Esophagus squamous epithelium (tissue), 5 donors: ENCODE results near the gene PRSS22. TPM values are rescaled to one million over a fixed set of nuclear protein-coding genes. Genes with fewer than 3 reads are reported as not detected.

ENCODE experiments used
- DNase-seq: peaks from one replicate; lab custom pipeline; 2025; lab: John Stamatoyannopoulos, UW
- H3K27ac ChIP-seq, 4 donors: fragments of 200-600 bp; sonication (generic); one replicate each; pipeline ENCODE4 v1.5.1; 2016 to 2019; ENCODE audit warnings: mild to moderate bottlenecking in 1 of 4
- H3K27me3 ChIP-seq, 4 donors: fragments of 200-600 bp; sonication (generic); 1 replicate in 3 of 4; 2 replicates in 1 of 4; pipeline versions ENCODE4 v1.5.1 to v1.6.0; 2017 to 2021; ENCODE audit warnings: antibody characterized with exemption in 1 of 4
- H3K36me3 ChIP-seq, 3 donors: fragments of 200-600 bp; sonication (generic); one replicate each; pipeline ENCODE4 v1.5.1; 2016 to 2019
- H3K4me1 ChIP-seq, 3 donors: fragments of 200-600 bp; sonication (generic); one replicate each; pipeline ENCODE4 v1.5.1; 2017 to 2019
- H3K4me3 ChIP-seq, 4 donors: fragments of 200-600 bp; sonication (generic); 1 replicate in 3 of 4; 2 replicates in 1 of 4; pipeline ENCODE4 v1.5.1; 2016 to 2019; ENCODE audit warnings: mild to moderate bottlenecking in 2 of 4, moderate library complexity in 1 of 4
- H3K9me3 ChIP-seq, 3 donors: fragments of 200-600 bp; sonication (generic); one replicate each; pipeline ENCODE4 v1.5.1; 2016 to 2019
- POLR2A ChIP-seq, 4 donors: fragments of 450-650 bp; IDR thresholded peaks; one replicate each; pipeline ENCODE4 v1.6.1; 2017; ENCODE audit warnings: antibody characterized with exemption in 4 of 4, mild to moderate bottlenecking in 4 of 4, moderate library complexity in 3 of 4
- WGBS, 2 donors: methylation state at CpG; one replicate each; pipeline ENCODE4 v1.1.5; 2018; 5-methylcytosine and 5-hydroxymethylcytosine counted together
- intact Hi-C: fragments of 100-400 bp; cut with DNase I; formaldehyde crosslinking; loops from one replicate; pipeline ENCODE4 v1.15.0; 2022
- total RNA-seq, 4 donors: library from RNA; depleted of rRNA; stranded (reverse); fragments of >200 nt; gene quantifications; one replicate each; pipeline ENCODE4 v1.1.0, GENCODE V29; 2016
- TF ChIP-seq, protein P1 (sequence below), 6 experiments: fragments of 450-650 bp in 4 of 6; fragments of 200-600 bp in 2 of 6; sonication (generic) in 2 of 6; IDR thresholded peaks; one replicate each; pipeline ENCODE4 v1.5.1; 2016 to 2019; ENCODE audit warnings: antibody characterized with exemption in 6 of 6, mild to moderate bottlenecking in 4 of 6, moderate library complexity in 4 of 6
- donor health status: DM: yes; HTN: yes; CAD: no.

PRSS22 gene
- total RNA-seq, 4 donors from 2014 or later = 36.6 to 149 (median 113) TPM

DNA sequence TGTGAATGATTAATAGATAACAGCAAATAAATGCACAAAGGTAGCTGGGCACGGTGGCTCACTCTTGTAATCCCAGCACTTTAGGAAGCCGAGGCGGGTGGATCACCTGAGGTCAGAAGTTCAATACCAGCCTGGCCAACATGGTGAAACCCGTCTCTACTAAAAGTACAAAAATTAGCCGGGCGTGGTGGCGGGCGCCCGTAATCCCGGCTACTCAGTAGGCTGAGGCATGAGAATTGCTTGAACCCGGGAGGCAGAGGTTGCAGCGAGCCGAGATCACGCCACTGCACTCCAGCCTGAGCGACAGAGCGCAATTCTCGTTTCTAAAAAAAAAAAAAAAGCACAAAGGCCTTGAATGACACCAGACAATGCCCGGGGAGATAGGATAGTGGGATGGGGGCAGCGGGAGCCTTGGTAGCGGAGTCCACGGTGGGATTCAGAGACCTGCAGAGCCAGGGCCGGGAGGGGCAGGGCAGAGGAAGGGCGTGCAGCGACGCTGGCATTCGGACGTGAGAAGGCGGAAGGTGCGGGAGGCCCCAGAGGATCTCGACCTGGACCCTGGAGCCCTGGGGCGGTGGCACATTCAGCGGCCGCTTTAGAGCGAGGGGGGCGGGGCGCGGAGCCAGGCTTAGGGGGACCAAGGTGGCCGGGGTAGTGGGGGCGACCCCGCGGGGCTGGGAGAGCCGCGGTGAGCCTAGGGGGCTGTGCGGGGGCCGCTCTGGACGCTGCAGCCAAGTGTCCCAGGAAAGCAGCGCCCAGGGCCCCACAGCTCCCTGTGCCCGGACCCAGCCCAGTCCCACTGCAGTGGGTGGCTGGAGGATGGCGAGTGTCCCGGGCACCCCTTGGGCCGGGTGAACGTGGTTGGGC is 24.0 kb upstream of the PRSS22 start:
- TF ChIP-seq POLR2A (IDR thresholded peaks at IDR 0.05) = no peak
- TF ChIP-seq, protein P1, sequence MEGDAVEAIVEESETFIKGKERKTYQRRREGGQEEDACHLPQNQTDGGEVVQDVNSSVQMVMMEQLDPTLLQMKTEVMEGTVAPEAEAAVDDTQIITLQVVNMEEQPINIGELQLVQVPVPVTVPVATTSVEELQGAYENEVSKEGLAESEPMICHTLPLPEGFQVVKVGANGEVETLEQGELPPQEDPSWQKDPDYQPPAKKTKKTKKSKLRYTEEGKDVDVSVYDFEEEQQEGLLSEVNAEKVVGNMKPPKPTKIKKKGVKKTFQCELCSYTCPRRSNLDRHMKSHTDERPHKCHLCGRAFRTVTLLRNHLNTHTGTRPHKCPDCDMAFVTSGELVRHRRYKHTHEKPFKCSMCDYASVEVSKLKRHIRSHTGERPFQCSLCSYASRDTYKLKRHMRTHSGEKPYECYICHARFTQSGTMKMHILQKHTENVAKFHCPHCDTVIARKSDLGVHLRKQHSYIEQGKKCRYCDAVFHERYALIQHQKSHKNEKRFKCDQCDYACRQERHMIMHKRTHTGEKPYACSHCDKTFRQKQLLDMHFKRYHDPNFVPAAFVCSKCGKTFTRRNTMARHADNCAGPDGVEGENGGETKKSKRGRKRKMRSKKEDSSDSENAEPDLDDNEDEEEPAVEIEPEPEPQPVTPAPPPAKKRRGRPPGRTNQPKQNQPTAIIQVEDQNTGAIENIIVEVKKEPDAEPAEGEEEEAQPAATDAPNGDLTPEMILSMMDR (IDR thresholded peaks at IDR 0.05) = no peak
- peak overlapping the region; percentile 93 to 97 (median 96) for H3K27ac ChIP-seq
- peak overlapping the region; percentile 64 to 85 (median 79) for H3K4me3 ChIP-seq
- no peaks in the 10 kb centered on the region for H3K27me3 ChIP-seq
- no peak for DNase-seq
- H3K36me3 ChIP-seq = peaks cover 0 to 4% (median 0%) of the 10 kb centered on the region in 3 donors
- H3K9me3 ChIP-seq = no peaks in the 10 kb centered on the region
- intact Hi-C loops = no loop called here
- WGBS, 2 donors = 5 to 11% methylated on average over 21 to 31 of the region's 52 CpGs
- H3K4me1 ChIP-seq = peaks cover 5 to 21% (median 14%) of the 10 kb centered on the region in 3 donors

DNA sequence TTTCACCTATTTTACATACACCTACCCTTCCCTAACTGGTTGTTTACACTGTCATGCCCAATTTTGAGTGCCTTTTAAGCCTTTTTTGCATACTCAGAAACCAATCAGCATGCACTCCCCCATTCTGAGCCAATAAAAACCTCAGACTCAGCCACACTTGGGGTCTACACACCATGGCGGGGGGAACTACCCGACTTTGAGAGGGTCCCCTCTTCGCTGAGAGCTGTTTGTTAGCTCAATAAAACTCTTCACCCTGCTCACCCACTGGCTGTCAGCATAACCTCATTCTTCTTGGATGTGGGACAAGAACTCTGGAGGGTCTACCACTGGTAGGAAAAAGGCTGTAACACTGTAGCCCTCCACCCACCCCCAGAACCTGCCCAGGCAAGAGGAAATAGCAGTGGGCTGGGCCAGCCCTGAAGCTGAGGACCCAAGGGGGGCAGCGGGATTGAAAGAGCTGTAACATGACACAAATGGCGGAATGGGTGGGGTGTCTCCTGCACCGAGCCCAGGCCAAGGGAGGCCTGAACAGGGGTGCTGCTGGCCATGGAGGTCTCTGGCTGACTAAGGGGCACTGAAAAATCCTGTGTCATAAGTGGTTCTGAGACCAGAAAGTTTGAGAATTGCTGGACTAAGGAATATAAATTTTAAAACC is 22.0 kb upstream of the PRSS22 start:
- H3K4me3 ChIP-seq = no peak overlapping the region
- peaks cover 5 to 22% (median 14%) of the 10 kb centered on the region in 3 donors for H3K4me1 ChIP-seq
- WGBS, 2 donors = 57 to 68% methylated on average over 2 of the region's 6 CpGs
- peaks cover 0 to 3% (median 0%) of the 10 kb centered on the region in 4 donors for H3K27me3 ChIP-seq
- no peaks in the 10 kb centered on the region for H3K9me3 ChIP-seq
- H3K36me3 ChIP-seq = no peaks in the 10 kb centered on the region
- TF ChIP-seq, protein P1 (IDR thresholded peaks at IDR 0.05) = no peak
- TF ChIP-seq POLR2A (IDR thresholded peaks at IDR 0.05) = no peak
- intact Hi-C loops = loop anchor here (5.0 kb wide), 1 partner anchor 42 kb away; no protein-coding TSS in a partner anchor
- no peak overlapping the region for H3K27ac ChIP-seq
- no peak for DNase-seq

DNA sequence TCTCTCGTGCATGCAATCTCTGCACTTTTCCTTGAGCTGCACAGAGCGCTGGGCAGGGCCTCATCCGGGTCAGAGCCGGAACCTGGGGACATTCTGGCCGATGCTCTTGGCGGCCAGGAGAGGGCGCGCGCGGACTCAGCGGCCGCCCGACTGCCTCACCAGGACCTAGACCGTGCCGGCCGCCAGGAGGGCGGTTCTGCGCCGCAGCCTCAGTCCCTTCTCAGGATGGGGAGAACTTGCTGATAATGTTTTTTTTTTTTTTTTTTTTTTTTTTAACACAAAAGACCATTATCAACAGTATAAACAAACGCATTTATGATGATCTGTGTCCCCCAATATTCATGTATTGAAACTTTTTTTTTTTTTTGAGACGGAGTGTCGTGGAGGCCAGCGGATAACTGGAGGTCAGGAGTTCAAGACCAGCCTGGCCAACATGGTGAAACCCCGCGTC is 17.0 kb upstream of the PRSS22 start:
- DNase-seq = peak; percentile 14
- 2 to 11% methylated on average over 23 of the region's 25 CpGs for WGBS, 2 donors
- no peak overlapping the region for H3K27ac ChIP-seq
- H3K9me3 ChIP-seq = no peaks in the 10 kb centered on the region
- no peak overlapping the region for H3K4me3 ChIP-seq
- H3K27me3 ChIP-seq = peaks cover 0 to 3% (median 0%) of the 10 kb centered on the region in 4 donors
- TF ChIP-seq, protein P1 (IDR thresholded peaks at IDR 0.05) = peak; percentile 62 to 99 (median 96)
- TF ChIP-seq POLR2A (IDR thresholded peaks at IDR 0.05) = no peak
- intact Hi-C loops = loop anchor here (5.0 kb wide), 1 partner anchor 47 kb away; no protein-coding TSS in a partner anchor
- H3K36me3 ChIP-seq = no peaks in the 10 kb centered on the region
- peaks cover 0 to 9% (median 5%) of the 10 kb centered on the region in 3 donors for H3K4me1 ChIP-seq

DNA sequence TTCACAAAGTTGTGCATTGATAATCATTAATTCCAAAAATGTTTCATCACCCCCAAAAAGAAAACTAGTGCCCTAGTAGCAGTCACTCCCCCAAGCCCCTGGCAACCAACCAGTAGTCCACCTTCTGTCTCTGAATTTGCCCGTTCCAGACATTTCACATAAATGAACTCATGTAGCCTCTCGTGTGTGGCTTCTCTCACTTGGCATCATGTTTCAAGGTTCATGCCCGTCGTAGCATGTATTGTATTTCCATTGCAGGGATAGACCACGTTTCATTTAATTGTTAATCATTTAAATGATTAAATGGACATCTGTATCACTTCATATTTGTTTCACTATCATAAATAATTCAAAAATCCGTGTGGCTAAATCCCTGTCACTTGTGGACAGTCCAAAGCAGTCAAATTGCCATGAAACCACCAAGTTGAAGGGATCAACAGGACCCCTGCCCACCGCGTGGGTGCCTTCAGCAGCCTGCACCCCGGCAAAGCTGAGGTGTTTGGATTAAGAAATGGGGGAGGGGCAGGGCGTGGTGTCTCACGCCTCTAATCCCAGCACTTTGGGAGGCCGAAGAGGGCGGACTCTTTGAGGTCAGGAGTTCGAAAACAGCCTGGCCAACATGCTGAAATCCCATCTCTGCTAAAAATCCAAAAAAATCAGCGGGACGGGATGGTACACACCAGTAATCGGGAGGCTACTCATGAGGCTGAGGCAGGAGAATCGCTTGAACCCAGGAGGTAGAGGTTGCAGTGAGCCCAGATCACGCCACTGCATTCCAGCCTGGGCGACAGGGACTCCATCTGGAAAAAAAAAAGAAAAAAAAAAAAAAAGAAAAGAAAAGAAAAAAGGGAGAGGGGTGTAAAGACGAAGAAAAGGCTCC is 16.3 kb upstream of the PRSS22 start:
- TF ChIP-seq, protein P1 (IDR thresholded peaks at IDR 0.05) = no peak
- no peak for TF ChIP-seq POLR2A (IDR thresholded peaks at IDR 0.05)
- Histone ChIP-seq H3K27me3 (peaks cover 0 to 3% (median 0%) of the 10 kb centered on the region in 4 donors), H3K4me1 (peaks cover 0 to 9% (median 5%) of the 10 kb centered on the region in 3 donors), H3K36me3 (no peaks in the 10 kb centered on the region), H3K9me3 (no peaks in the 10 kb centered on the region), H3K27ac (no peak overlapping the region), H3K4me3 (no peak overlapping the region)
- no peak for DNase-seq
- 46 to 48% methylated on average over 17 to 21 of the region's 21 CpGs for WGBS, 2 donors
- intact Hi-C loops = no loop called here
